Measurements from ENCODE around the gene ITIH5.

The ITIH5 gene

GRCh38 chr10:7583626-7584025, 83.1 kb downstream of the ITIH5 start:
- no peak for DNase-seq (ENCODE audit: low spot score)

GRCh38 chr10:7580520-7580919, 86.2 kb downstream of the ITIH5 start:
- no peak for DNase-seq (ENCODE audit: low spot score)

DNA sequence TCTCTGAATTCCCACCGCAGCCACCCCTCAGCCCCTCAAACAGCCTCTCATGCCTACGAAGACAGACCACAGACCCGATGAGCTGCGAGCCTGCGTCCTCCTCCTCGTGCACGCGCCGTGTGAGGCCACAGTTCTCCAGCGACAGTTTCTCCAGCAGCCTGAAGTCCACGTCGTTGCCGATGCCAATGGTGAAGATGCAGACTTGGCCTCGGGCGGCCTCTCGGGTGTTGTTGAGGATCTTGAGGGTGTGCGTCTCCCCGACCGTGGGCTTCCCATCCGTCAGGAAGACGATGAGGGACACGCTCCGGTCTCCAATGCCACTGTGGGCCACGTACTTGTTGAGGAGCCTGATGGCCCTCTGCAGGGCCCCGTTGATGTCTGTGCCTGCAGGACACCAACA, 87.1 kb downstream of the ITIH5 start:
- DNase-seq (ENCODE audit: low spot score) = no peak

DNA sequence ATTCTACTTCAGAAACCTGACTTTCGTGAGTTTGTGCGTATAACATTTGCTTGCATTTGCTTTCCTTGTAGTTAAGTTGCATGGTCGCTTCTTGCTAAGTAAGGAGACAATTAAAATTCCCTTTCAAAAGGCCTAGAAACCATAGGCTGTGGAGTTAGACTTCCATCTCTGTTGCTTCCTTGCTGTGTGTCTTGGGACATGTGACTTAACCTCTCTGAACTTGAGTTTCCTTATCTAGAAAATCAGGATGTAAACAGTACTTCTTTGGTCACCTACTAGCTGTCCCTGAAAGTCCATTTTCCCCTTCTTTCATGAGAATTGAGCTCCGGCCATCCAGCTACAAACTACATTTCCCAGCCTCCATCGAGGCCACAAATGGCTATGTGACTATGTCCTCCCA, 89.2 kb downstream of the ITIH5 start:
- no peak for DNase-seq (ENCODE audit: low spot score)

DNA sequence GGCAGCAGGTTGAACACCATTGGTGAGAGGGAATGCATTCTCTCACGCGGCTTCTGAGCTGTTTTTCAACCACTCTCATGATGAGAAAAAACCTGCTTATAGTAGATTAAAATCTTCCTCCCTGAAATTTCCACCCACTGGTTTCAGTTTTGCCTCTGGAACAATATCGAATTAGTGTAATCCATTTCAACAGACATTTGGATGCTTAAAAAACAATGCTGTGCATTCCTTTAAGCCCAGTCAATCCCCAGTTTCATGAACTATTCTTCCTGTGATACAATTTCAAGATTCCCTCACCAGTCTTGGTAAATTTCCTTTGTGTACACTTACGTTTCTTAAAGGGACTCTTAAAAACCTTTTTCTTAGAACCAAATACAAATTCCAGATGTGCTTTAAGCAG, 89.6 kb downstream of the ITIH5 start:
- DNase-seq (ENCODE audit: low spot score) = no peak

- no peak for DNase-seq (ENCODE audit: low spot score)
Observed at GRCh38 chr10:7576340-7576739, 90.4 kb downstream of the ITIH5 start.

GRCh38 chr10:7572391-7572790, 94.4 kb downstream of the ITIH5 start:
- DNase-seq (ENCODE audit: low spot score) = no peak

DNA sequence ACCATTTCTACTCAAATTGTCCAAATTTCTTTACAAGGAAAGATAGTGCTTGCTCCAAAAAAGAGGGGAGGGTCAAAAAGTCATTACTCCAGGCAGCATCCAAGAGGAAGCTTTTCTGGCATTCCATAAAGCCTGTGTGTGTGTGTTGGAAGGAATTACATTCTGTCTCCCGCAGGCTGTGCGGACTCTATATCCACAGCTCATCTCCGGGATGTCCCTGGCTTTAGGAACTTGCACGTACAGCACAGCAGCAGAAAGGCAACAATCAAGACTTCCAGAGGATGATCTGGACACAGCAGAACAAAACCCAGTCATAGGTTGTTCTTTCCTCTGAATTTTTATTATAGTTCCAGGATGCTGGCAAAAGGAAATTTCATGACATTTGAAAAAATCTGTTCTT, 94.8 kb downstream of the ITIH5 start:
- no peak for DNase-seq (ENCODE audit: low spot score)

GRCh38 chr10:7567911-7568620, 98.7 kb downstream of the ITIH5 start:
- DNase-seq (ENCODE audit: low spot score) = no peak

DNA sequence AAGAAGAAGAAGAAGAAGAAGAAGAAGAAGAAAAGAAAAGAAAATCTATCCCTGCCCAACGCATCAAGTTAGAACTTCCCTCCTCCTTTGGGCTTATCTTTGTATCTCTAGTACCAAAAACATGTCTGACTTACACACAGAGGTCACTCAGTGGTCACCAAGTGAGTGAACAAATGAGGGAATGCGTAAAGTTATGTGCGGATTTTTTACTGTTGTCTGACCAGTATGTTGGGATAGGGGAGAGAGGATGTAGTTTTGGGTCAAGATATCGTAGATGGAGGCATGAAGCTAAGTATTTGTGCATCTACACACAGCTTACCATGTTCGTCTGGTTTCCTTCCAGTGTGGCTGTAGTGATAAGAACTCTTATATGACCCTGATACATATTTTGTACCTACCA, 99.9 kb downstream of the ITIH5 start:
- DNase-seq (ENCODE audit: low spot score) = no peak

- DNase-seq (ENCODE audit: low spot score) = no peak
Observed at GRCh38 chr10:7565871-7566270, 100.9 kb downstream of the ITIH5 start.

GRCh38 chr10:7563770-7564169, 103.0 kb downstream of the ITIH5 start:
- DNase-seq (ENCODE audit: low spot score) = no peak

GRCh38 chr10:7563368-7563767, 103.4 kb downstream of the ITIH5 start:
- DNase-seq (ENCODE audit: low spot score) = no peak

GRCh38 chr10:7561985-7562384, 104.8 kb downstream of the ITIH5 start:
- no peak for DNase-seq (ENCODE audit: low spot score)

DNA sequence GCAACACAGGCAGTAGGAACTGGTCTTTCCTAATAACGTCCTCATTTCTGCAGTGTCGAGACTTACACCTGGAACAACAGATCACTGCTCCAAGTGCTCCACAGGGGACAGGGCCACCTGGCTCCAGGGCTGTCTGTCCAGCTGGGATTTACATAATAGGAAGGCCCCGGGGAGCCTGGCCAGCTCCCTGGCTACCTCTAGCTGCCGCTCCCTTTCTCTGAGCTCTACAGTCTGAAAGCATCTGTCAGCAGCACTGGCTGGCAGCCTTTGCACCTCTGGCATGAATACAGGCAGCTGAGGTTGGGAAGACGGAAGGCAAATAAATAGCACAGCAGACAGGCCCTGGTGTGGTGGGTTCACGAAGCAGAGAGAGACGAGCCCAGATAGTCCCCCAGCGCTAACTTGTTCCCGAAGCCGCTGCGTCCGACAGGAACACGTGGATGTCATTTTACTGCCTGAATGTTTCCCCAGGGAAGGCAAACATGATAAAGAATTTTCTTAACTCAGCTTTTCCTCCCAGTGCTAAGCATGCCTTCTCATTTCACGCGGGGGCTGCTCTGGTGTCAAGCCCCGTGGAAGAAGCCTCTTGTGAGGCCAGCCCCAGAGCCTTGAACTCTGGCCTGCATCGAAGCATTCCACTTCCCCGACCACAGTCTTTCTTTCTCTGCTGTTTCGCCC, 105.4 kb downstream of the ITIH5 start:
- DNase-seq (ENCODE audit: low spot score) = no peak

GRCh38 chr10:7560519-7560918, 106.2 kb downstream of the ITIH5 start:
- no peak for DNase-seq (ENCODE audit: low spot score)

DNA sequence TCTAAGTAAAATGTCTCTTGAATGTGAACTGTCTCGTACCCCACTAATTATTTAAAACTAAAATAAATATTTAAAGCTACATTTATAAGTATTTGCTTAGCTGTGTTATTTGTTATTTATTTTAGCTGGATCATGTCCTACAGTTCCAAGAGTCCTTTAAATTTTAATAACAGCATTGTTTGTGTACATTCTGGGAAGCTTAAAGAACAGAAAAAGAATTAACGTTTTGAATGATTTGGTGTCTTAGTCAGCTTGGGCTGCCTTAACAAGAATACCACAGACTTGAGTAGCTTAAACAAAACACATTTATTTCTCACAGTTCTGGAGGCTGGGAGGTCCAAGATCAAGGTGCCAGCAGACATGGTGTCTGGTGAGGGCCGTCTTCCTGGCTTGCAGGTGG, 107.4 kb downstream of the ITIH5 start:
- DNase-seq (ENCODE audit: low spot score) = no peak

- no peak for DNase-seq (ENCODE audit: low spot score)
Observed at GRCh38 chr10:7558036-7558435, 108.7 kb downstream of the ITIH5 start.

- no peak for DNase-seq (ENCODE audit: low spot score)
Observed at GRCh38 chr10:7553531-7553930, 113.2 kb downstream of the ITIH5 start.

DNA sequence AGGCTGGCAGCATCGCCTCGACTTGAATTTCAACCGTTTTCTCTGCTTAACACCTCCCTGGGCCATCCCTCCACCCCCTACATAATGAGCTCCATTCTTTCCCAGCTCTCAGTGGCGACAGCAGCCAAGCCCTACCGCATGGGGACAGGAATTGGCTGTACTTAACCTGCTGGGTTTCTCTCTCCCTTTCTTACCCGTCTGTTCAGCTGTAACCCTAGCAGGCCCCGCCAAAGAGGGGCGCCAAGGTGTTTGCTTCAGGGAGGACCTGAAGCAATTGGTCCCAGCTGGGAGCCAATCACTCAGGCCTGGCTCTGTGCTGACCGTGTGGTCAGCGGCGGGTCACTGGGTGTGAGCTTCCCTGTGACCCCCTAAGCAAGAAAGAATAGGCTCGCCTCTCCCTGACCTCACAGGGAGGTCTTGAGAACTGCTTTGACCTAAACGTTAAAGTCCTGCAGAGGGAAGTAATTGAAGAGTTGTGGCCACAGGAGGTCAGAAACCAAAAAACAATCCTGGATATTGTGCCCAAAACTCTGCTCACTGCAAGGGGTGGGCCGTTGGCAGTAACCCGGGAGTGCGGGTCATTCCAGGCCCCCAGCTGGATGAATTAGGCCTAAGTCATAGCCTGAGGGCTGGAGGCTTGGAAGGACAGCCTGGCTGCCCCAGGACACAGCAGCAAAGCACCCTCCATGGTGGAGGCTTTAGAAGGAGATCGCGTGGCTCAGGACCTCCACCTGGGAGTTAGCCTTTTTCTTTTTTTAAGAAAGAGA, 114.6 kb downstream of the ITIH5 start:
- no peak for DNase-seq (ENCODE audit: low spot score)

DNA sequence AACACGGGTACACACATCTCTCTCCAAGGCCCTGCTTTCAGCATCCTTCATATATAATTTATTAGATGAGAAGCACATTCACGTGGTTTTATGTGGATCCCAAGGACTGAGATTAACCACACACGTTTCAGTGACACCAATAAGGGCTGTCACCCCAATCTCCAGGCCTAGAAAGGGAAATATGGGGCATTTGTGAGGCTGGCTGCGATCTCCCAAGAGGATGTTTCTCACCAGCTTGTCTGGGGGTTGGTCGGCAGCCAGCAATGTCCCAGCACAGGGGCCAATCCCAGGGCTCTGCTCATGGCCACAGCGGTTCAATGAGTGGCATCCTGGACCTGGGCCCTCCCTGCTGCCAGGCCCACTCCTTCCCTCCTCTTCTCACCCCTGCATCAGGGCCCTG, 115.5 kb downstream of the ITIH5 start:
- no peak for DNase-seq (ENCODE audit: low spot score)

DNA sequence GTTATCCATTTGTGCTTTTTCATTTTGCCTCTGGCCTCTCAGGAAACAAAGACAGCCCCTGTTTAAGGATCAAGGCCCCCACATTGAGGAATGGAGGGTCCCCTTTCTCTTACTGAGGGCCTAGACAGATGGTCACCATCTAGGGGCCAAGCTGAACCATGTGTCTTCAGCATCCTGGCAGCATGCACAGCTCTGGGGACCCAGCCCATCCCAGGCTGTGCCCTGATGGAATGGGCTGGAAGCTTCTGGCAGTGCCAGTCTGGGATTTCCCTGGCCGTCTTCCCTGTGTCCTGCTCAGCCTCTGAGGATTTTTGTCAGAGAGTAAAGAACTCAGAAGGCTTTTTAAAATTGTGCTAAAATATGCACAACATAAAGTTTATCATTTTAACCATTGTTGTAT, 116.8 kb downstream of the ITIH5 start:
- DNase-seq (ENCODE audit: low spot score) = no peak

DNA sequence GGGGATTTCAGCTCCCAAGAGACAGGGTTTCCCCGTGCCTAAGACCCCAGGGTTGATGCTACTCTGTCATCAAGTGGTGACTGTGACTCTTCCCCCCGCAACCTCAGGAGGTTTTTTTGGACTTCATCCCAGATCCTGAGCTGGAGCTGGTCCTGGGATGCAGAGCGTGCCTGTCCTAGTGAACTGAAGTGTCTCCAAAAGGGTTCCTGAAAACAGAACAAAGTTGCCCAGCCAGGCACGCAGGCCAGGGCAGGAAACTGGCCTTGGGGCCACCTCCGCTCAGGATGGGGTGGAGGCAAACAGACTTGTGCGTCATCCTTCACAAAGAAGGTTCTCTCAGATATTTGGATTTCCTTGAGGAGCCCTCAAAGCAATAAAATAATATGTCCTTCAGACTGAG, 118.9 kb downstream of the ITIH5 start:
- no peak for DNase-seq (ENCODE audit: low spot score)
